Superior temporal gyrus (tissue), 1 donor: ENCODE results near the gene CXCR5.

ENCODE experiments used
- DNase-seq: peaks from one replicate; pipeline ENCODE4 v3.0.0-alpha.2; 2016; ENCODE audit errors: extremely low spot score

CXCR5 gene

DNA sequence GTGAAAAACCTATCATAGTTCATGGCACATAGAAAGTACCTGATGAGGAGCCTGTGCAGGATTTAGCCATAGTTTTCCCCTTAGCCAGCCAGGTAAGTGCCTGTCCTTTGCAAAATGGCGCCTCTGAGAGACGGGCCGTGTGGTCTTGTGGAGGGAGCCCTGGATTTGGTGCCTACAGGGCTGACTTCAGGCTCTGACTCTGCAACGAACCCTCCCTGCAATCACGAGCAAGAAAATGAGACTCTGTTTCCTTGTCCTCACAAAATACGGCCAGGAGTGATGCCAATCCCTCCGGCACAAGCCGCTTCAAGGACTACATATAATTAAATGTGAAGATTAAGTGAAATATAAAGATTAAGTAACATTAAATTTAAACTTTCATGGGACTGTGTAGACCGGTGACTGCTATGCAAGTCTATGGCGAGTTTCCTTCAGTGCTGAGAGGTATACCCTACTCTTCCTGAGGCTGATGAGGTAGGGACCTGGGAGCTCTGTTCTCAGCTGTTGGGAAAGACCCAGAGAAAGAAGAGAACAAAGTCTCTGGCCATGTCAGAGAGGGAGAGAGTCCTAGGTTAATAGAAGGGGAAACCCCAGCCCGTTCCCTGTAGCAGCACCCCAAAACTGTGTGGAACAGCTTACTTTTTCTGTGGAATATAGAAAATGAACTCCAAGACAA lies 6.1 kb upstream of the CXCR5 start:
- DNase-seq, result no peak

DNA sequence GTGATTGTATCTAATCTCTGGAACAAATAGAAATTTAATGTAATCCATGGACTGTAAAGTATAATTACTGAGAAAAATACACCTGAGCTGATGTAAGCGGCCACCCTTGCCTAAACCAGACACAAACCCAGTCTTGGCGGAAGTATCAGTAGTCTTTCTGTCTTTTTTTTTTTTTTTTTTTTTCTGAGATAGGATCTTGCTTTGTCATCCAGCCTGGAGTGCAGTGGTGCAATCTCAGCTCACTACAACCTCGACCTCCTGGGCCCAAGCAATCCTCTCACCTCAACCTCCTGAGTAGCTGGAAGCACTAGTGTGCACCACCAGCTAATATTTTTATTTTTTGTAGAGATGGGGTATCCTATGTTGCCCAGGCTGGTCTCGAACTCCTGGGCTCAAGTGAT lies 5.5 kb upstream of the CXCR5 start:
- DNase-seq, result no peak

DNA sequence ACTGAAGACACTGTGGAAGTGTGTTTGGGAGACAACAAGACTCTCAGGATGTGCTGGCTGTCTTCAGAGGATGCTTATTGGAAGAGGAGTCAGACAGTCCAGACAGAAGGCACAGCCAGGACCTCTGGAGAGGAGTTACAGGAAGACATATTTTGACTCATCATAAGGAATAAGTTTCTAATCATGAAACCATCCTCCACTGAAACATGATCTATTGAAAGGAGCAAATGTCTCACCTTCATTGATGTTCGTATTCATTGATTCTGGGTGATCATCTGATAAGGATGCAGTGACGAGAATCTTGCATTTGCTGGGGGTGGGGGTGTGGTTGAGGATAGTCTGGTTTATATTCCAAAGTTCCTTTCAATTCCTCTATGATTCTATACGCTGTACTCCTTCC lies 2.5 kb upstream of the CXCR5 start:
- no peak for DNase-seq

DNA sequence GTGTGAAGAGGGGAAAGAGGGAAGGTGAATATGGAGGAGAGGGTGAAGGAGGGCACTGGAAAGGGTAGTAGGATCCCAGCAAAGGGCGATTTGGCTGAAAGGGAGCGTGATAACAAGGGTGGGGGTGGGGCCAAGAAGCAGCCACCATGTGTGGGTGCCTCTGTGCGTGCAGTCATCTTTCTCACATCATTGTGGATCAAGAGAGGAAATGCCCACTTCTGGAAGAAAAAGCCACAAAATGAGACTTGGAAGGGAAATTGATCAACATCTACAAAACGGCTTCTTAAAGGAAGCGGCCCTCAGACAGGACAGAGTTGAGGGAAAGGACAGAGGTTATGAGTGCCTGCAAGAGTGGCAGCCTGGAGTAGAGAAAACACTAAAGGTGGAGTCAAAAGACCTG lies 1.2 kb upstream of the CXCR5 start:
- no peak for DNase-seq

DNA sequence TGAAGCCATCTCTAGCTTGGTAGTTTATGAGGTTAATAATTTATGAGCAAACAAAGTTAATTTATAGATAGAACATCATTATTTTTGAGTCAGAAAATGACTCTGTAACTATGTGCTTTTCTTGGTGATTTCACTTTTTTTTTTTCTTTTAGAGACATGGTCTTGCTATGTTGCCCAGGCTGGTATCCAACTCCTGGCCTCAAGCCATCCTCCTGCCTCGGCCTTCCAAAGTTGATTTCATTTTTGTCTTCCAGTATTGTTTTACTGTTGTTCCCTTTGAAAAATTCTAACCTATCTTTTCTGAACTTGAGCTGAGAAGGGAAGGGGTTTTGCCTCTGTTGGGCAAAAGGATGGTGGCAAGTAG lies 706 bp upstream of the CXCR5 start:
- no peak for DNase-seq

DNA sequence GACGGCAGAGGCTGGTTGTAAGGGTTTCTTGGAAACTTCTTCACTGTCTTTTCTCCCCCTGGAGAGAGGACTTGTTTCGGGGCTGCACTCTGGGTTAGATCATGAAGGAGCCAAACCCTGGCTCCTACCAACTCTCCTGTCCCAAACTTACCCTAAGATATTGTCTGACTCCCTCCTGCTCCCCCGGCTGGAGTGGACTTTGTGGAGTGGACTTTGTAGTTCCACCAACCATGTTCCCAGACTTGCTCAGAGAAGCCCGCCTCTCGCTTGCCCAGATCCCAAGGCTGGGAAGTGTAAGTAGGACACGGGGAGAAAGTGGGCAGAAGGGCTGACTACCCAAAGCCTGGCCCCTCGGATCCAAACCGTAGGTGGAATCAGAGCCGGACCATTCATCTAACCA lies 1.2 kb downstream of the CXCR5 start:
- no peak for DNase-seq

DNA sequence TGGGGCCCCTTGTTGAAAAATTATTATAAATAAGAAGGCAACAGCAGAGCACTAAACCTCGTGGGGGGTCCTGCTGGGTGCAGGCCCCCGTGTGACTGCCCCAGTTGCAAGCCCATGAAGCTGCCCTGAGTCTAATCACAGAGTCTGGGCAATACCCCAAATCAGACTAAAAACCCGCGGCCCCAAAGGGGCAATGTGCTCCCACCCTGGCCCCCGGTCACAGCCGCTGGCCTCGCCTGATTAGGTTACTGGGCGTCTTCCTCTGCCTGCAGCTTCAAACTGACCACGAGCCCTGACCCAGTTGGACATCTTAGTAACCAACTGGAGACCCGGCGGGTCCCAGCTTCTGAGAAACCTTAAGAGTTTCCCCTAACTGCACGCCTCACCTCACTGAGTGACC lies 1.6 kb downstream of the CXCR5 start:
- DNase-seq, result no peak

DNA sequence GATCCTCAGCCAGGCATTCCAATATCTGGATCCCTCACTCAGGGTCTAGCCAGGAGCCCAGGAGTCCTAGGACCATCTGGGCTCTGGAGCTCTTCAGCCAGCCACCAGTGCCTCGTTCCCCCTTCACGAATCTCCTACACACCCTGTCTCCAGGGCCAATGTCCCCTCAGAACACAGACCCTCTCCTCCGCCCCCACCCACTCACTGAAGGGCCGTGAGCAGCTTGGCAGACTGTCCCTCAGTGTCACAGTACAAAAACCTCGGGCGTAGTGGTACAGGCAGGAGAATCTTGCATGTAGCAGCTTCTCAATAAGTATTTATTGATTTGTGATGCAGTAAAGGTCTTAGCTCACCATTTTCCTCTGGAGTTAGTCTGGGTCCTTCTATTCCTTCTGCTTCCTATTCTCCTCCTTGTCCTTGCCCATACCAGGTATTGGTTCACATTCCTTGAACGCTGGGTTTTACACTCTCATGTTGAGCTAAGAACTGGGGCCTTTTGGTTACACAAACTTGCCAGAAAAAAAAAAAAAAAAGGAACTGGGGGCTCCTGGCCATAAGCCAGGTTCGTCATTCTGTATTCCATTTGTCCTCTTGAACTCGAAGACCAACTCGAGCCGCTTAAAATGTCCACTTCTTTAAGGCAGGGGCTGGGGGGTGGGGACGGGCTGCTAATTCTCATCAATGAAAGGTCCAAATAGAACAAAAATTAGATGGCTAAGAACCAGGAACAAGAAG lies 2.3 kb downstream of the CXCR5 start:
- no peak for DNase-seq

DNA sequence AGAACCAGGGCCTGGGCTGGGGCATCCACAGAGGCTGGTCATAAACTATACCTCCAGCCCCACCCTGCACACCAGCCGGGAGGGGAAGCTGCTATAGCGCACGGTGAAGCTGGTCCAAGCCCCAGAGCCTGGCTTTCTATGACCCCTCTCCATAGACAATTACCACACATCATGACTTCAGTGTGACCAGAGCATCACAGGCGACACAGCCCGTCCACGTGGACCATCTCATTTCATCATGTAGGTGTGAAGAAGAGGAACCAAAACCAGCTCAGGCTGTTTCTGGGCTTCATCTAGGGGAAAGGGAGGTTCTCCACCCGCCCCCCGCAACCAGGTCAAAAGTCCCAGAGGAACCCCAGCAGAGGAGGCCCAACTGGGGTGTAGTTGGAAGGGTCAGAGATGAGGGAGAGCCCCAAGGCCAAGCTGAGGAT lies 3.0 kb downstream of the CXCR5 start:
- DNase-seq, result no peak

DNA sequence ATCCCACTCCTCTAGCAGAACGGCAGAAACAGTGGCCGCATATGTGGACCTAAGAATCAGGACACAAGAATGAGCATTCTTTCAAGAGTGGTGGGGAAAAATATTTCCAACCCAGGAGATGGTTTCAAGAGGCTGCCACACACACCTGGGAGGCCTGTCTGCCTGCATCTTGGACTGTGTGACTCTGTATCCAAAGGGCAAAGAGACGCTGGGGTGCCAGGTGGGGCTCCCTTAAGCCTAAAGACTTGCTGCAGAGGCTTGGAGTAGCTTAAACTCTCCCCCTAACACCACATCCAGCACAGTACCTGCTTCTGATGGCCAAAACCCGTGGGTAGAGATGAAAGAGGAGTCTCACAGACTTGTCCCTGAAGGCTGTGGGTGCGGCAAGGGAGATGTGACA lies 3.5 kb downstream of the CXCR5 start:
- DNase-seq, result no peak

DNA sequence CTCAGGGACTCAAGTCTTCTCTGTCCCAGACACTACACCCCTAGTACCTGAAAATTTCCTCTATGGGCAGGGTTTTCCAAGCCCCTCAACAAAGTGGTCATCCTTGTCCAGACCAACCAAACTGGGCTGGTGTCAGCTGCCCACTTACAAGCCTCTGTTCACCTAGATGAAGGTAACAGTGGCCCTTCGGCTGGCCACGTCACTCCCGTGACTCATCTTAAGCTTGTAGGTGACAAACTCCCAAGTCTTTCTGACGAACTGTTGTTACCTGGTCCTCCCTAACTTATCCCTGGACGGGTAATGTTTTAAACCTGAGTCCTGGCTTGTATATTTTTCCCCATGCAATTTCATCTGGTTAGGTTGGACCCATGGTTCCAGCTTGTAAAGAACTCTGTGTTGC lies 4.7 kb downstream of the CXCR5 start:
- no peak for DNase-seq

DNA sequence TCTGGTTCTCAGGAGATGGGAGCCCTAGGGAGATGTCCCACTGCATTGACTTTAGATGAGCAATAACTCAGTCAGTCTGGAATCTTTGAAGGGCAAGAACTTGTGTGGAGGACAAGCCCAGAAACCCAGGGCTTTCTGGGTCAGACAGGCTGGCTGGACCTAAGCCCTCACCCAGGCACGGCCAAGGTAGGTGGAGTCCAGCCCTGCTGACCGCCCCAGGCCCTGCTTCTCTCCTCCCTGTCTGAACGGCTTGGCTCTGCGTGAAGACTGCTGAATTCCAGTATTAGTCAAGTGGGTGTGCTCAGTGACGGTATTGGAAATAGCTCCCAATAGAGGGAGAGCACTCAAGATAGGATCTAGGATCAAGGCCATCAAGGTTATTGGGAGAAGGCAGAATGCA lies 6.1 kb downstream of the CXCR5 start:
- no peak for DNase-seq

DNA sequence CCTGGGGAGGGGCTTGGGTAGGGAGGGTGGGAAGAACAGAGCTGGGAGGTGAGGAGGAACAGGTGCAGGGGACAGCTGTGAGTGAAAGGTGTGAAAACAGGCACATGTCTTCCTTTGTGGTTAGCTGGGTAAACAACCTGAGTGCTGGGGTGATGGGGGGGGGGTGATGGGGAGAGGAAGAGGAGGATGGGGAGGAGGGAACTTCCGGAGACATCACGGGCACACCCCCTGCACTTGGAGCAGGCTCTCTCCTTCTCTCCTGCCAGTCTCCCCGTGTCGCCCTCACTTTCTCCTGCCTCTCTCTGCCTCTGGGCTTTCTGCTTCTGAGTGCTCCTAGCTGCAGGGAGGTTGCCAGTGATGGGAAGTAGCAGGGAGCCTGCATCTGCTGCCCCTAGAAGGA lies 8.8 kb downstream of the CXCR5 start:
- no peak for DNase-seq

DNA sequence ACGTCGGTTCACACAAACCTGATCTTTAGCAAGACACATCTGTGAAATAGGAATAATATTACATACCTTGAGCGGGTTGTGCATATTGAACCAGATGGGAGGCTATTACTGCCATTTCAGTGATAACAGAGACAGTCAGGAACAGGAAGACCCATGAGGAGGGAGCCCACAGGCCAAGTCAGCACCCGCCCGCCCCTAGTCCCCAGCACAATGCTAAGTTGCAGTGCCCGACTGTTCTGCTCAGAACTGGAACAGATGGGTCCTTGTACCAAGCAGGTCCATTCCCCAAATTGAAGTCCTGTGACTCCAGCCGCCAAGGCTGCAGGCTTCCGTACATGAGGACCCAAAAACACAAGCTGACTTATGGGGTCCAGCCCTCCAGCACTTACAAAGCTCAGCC lies 9.3 kb downstream of the CXCR5 start:
- DNase-seq, result no peak

DNA sequence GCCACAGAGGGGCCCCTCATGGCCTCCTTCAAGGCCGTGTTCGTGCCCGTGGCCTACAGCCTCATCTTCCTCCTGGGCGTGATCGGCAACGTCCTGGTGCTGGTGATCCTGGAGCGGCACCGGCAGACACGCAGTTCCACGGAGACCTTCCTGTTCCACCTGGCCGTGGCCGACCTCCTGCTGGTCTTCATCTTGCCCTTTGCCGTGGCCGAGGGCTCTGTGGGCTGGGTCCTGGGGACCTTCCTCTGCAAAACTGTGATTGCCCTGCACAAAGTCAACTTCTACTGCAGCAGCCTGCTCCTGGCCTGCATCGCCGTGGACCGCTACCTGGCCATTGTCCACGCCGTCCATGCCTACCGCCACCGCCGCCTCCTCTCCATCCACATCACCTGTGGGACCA lies 10.0 kb downstream of the CXCR5 start:
- DNase-seq, result no peak

DNA sequence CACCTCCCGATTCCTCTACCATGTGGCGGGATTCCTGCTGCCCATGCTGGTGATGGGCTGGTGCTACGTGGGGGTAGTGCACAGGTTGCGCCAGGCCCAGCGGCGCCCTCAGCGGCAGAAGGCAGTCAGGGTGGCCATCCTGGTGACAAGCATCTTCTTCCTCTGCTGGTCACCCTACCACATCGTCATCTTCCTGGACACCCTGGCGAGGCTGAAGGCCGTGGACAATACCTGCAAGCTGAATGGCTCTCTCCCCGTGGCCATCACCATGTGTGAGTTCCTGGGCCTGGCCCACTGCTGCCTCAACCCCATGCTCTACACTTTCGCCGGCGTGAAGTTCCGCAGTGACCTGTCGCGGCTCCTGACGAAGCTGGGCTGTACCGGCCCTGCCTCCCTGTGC lies 10.5 kb downstream of the CXCR5 start:
- DNase-seq, result no peak

DNA sequence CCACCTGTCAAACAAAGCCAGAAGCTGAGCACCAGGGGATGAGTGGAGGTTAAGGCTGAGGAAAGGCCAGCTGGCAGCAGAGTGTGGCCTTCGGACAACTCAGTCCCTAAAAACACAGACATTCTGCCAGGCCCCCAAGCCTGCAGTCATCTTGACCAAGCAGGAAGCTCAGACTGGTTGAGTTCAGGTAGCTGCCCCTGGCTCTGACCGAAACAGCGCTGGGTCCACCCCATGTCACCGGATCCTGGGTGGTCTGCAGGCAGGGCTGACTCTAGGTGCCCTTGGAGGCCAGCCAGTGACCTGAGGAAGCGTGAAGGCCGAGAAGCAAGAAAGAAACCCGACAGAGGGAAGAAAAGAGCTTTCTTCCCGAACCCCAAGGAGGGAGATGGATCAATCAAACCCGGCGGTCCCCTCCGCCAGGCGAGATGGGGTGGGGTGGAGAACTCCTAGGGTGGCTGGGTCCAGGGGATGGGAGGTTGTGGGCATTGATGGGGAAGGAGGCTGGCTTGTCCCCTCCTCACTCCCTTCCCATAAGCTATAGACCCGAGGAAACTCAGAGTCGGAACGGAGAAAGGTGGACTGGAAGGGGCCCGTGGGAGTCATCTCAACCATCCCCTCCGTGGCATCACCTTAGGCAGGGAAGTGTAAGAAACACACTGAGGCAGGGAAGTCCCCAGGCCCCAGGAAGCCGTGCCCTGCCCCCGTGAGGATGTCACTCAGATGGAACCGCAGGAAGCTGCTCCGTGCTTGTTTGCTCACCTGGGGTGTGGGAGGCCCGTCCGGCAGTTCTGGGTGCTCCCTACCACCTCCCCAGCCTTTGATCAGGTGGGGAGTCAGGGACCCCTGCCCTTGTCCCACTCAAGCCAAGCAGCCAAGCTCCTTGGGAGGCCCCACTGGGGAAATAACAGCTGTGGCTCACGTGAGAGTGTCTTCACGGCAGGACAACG lies 11.7 kb downstream of the CXCR5 start:
- DNase-seq, result no peak

DNA sequence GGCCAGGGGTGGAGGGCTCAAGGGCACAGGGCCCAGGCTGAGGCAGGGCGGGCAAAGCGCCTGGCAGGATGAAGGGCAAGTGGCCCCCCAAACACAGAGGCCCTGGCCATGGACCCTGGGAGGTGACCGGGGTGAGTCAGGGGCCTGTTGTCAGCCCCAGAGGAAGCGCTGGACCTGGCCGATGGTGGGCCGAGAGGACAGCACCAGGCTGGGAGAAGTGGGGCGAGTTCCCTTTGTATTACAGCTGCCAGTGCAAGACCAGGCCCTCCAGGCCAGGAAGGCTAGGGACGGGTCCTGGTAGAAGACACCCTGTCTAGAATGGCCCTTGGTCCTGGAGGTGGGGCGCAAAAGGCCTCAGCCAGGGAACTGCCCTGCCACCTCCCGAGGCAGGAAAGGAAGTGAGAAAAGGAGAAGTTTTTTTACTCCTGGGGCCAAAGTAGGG lies 12.8 kb downstream of the CXCR5 start:
- DNase-seq, result no peak

DNA sequence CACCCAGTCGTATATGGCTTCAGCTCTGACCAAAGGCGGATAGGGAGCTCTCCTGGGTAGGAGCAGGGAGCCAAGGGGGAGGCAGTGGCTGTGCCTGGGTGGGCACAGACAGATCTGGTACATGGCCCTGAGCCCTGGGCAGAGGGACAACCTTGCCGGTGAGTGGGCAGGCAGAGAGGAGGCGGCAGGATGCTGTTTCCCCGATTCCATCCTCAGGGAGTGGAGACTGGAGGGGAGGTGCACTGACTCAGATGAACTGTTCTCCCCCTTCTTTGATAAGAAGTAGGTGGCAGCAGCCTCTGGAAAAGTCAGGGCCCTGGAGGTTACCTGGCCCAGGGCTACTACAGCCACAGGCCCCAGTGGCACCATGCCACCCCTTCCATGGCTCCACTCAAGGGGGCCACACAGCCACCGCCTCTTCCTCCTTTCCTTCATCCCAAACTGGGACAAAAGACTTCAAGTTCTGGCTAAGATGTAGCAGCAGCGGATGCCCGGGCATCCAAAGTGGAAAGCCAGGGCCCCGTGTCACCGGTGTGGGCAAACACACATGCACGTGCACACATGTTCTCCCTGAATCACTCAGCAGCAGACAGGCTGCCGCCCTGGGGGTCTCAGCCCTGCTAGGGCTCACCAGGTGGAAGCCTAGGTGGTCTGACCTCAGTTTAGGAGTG lies 13.4 kb downstream of the CXCR5 start:
- no peak for DNase-seq

DNA sequence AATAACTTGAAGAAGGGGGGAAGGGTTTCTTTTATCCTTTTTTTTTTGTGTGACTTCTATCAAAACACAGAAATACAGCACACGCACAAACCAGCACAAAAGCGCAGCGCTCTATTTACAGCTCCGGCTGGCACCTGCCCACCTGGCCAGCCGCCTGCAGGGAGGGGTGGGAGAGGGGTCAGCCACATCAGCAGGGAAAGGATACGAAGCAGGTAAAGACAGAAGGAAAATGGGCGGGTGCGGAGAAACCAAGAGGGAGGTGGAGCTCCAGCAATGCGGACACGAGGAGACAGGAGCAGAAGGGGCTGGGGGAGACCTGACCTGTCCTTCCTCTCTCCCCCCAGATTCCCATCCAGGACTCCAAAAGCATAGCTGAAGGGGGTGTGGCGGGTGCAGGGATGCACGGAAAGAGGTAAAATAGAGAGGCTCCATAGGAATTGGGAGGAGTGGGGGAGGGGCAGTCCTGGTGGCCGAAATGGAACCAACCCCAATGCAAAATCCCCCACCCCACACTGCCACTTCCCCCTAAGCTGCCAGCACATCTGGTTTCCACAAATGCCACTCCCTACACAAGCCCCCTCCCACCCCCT lies 14.1 kb downstream of the CXCR5 start:
- DNase-seq, result no peak

DNA sequence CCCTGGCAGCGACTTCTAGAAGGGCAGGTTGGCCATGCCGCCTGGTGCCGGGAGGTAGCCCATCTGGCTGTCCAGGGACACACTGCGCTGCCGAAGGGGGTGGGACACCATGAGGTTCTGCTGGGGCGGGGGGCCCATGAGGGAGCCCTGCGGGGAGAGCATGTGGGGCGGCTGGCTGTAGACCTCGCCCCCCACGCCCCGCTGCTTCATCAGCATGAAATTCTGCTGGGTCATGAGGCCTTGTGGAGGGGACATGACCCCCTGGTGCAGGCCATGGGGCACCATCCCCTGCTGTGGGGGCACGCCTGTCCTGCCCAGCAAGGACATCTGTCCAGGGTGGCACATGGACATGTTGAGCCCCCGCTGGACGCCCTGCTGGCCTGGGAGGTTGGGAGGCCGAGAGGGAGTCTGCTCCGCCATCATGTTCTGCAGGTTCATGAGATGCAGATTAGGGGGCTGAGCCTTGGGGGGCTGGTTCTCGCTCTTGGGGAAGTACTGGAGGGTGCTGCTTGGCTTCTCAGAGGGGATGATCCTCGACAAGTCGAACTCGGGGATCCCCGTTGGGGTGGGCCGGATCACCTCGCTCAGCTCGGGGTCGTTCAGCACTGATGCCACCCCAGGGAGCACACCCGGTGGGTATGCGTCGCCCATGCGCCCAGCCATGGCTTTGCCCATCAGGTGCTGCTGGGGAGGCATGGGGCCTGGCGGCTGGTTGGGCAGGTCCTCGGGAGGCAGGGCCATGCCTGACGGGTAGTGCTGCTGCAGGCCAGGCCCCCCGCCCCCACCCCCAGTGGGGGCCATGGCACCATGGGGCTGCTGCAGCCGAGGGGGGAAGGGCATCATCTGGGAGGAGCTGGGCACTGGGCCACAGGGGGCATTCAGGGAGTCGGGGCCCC lies 15.0 kb downstream of the CXCR5 start:
- no peak for DNase-seq
